Sigmoid colon (tissue), 7 donors: ENCODE data around the gene ANTXRL. TPM values are rescaled to one million over a fixed set of nuclear protein-coding genes. Genes with fewer than 3 reads are reported as not detected.
"Not testable (repeated sequence)": the region's sequence is repeated elsewhere in the genome, so short reads cannot be mapped to it uniquely, and the experiment has no call there.

ENCODE experiments used
- DNase-seq: peaks from one replicate; pipeline ENCODE4 v3.0.0-alpha.2; 2019
- H3K27ac ChIP-seq, 4 donors: fragments of 200-600 bp; sonication (generic); one replicate each; pipeline ENCODE4 v1.5.1; 2016 to 2019; ENCODE audit warnings: mild to moderate bottlenecking in 1 of 4
- H3K27me3 ChIP-seq, 3 donors: fragments of 200-600 bp; sonication (generic); one replicate each; pipeline ENCODE4 v1.5.1; 2019; ENCODE audit warnings: mild to moderate bottlenecking in 1 of 3
- H3K36me3 ChIP-seq, 4 donors: fragments of 200-600 bp; sonication (generic); one replicate each; pipeline ENCODE4 v1.5.1; 2016 to 2019
- H3K4me1 ChIP-seq, 4 donors: fragments of 200-600 bp; sonication (generic); one replicate each; pipeline ENCODE4 v1.5.1; 2017 to 2019
- H3K4me3 ChIP-seq, 4 donors: fragments of 200-600 bp; sonication (generic); one replicate each; pipeline ENCODE4 v1.5.1; 2017 to 2019; ENCODE audit warnings: mild to moderate bottlenecking in 2 of 4, moderate library complexity in 1 of 4
- H3K9me3 ChIP-seq, 4 donors: fragments of 200-600 bp in 3 of 4; sonication (generic) in 3 of 4; one replicate each; pipeline versions ENCODE4 v1.5.1 to v1.6.1; 2013 to 2019
- WGBS, 2 donors: extraction: QIAGEN DNeasy Blood & Tissue Kit; methylation state at CpG; one replicate each; pipeline ENCODE4 v1.1.7; 2013; 5-methylcytosine and 5-hydroxymethylcytosine counted together
- intact Hi-C: fragments of 100-400 bp; cut with DNase I; formaldehyde crosslinking; loops from one replicate; pipeline ENCODE4 v1.15.1; 2023
- polyA plus RNA-seq, 3 donors: library from polyadenylated mRNA; stranded (reverse); fragments of 200-250 nt; gene quantifications; one replicate each; pipeline ENCODE4 v1.2.3, GENCODE V29; 2013
- total RNA-seq, 4 donors: library from RNA; depleted of rRNA; stranded (reverse); fragments of >200 nt; gene quantifications; one replicate each; pipeline ENCODE4 v1.1.0, GENCODE V29; 2016
- donor health status: healthy with polysubstance abuse.
- donor health status: Bipolar disorder and iron deficiency.
- donor health status: healthy.

ANTXRL gene
- total and polyA plus RNA-seq, 7 donors, result not detected

DNA sequence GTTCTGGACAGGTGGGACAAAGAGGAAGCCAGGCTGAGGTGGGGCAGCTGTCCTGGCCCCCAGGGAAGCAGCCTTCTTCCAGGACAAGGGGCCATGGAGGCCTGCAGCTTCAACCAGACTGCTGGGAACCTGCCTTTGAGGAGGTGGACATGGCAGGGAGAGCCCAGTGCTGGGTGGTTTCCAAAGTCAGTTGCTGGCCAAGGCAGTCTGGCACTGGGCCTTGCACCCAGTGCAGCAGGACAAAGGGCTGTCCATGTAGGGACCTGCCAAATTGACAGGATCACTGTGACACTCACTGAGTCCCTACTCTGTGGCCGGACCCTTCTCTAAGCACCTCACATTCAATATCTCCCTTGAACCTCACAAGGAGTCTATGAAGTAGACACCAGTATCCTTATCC lies 90.2 kb downstream of the ANTXRL start:
- H3K9me3 ChIP-seq, H3K36me3 ChIP-seq, DNase-seq, intact Hi-C loops, H3K27me3 ChIP-seq, H3K27ac ChIP-seq, H3K4me1 ChIP-seq, H3K4me3 ChIP-seq: not testable (repeated sequence)
- WGBS, 2 donors, result no CpG with 5 or more reads among the region's 1 CpG

DNA sequence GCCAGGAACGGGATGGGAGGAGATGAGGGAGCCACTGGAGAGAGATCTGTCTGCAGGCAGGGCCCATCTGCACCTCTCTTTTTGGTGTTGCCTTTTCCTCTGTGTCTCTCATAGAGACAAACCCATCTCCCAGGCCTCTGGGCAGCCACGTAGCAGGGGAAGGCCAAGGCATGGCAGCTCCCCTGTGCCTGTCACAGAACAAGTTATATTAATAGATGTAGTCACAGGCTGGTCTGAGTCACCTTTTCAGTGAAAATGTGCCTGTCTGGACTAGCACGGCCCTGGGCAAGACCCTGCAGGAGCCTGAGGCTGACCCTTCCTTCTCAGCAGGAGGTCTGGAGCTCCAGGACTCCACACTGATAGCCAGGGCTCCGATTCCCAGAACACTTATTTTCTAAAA lies 90.9 kb downstream of the ANTXRL start:
- DNase-seq, H3K27me3 ChIP-seq, H3K9me3 ChIP-seq, intact Hi-C loops, H3K27ac ChIP-seq, H3K4me3 ChIP-seq, H3K36me3 ChIP-seq, H3K4me1 ChIP-seq: not testable (repeated sequence)
- 36 to 78% methylated on average over 1 of the region's 4 CpGs for WGBS, 2 donors

DNA sequence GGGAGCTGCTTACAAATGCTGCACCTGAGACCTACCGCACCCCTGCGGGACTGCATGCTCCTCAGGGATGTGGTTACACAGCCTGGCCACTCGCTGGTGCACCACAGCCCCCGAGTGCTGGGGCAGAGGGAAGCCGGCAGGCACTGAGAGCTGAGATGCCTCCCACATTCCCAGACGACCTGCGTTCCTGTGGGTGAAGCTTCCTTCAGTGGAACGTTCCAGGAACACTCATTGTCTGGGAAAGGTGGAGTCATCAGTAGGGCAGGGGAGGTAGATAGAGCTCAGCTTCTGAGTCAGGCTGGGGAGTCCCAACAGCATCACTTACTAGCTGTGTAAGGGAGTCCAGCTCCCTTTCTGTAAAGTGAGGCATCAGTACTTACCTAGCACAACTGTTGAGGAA lies 91.3 kb downstream of the ANTXRL start:
- H3K36me3 ChIP-seq, H3K9me3 ChIP-seq, DNase-seq, H3K27me3 ChIP-seq, H3K27ac ChIP-seq, H3K4me3 ChIP-seq, intact Hi-C loops, H3K4me1 ChIP-seq: not testable (repeated sequence)
- WGBS, 2 donors, result 44 to 68% methylated on average over 6 to 7 of the region's 8 CpGs

DNA sequence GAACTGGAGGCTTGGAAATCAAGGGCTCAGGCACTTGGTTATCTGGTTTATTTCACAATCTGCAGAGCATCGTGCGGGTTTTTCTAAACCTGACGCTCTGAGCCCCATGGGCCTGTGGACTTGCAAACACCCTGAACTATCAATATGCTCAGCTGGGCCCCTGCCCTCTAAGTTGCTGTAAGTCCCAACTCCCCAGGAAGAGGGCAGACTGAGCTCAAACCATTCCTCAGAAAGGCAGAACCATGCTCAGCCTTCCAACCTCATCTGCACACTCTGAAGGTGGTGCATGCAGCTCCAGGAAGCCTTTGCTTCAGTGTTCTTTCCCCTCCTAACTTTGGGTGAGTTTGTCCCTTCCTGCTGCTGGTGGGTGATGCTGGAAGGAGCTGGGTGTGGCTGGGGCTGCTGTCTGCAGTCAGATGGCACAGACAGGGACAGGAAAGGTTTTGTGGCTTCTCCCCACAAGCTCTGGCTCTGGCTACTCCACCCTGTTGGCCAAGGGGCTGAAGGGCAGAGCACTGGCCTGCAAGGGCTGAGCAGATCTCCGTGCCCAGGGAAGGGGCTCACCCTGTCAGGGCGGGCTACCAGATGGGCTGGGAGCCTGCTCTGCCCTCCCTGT lies 92.5 kb downstream of the ANTXRL start:
- H3K4me1 ChIP-seq, H3K9me3 ChIP-seq, intact Hi-C loops, H3K36me3 ChIP-seq, DNase-seq, H3K27ac ChIP-seq, H3K4me3 ChIP-seq, H3K27me3 ChIP-seq: not testable (repeated sequence)
- WGBS, 2 donors, result 64 to 75% methylated on average over 2 of the region's 5 CpGs

Other genes starting within 250 kb of the ANTXRL start
- not detected for gene MSMB, start 240.7 kb upstream of the ANTXRL start, total RNA-seq
- not detected for gene MSMB, start 240.7 kb upstream of the ANTXRL start, polyA plus RNA-seq
- under 1 TPM in 1 of 4 donors, not detected in 3; 0.68 TPM for gene ANXA8L1, start 88.8 kb downstream of the ANTXRL start, total RNA-seq
- gene ANXA8L1, start 88.8 kb downstream of the ANTXRL start, polyA plus RNA-seq, result not detected
- 1 to 10 TPM; 1.5 to 6.6 (median 4.1) TPM for gene NPY4R, start 179.0 kb downstream of the ANTXRL start, total RNA-seq
- gene NPY4R, start 179.0 kb downstream of the ANTXRL start, polyA plus RNA-seq, result 1 to 10 TPM in 2 of 3 donors, under 1 TPM in 1; 0.46 to 3.1 (median 2.4) TPM